Adrenal gland (tissue), 19 donors: Measurements from ENCODE around the gene SLC9A5. TPM values are rescaled to one million over a fixed set of nuclear protein-coding genes. Genes with fewer than 3 reads are reported as not detected.
A peak's percentile ranks its signal among the peaks of the same experiment; 100 is the strongest.

Experiments used
- DNase-seq, 7 donors: peaks; one replicate each; pipeline ENCODE4 v3.0.0-alpha.2; 2019 to 2020
- H3K27ac ChIP-seq, 5 donors: fragments of 200-600 bp; sonication (generic) in 4 of 5; 1 replicate in 3 of 5; 2 replicates in 2 of 5; pipeline versions ENCODE4 v1.5.1 to v1.8.0; 2016 to 2020; ENCODE audit warnings: mild to moderate bottlenecking in 1 of 5
- H3K27me3 ChIP-seq: fragments of 200-600 bp; 2 replicates; pipeline ENCODE4 v1.8.0; 2021
- H3K36me3 ChIP-seq, 2 donors: fragments of 200-600 bp; replicated peaks in 1 of 2; 1 replicate in 1 of 2; 2 replicates in 1 of 2; pipeline versions ENCODE4 v1.5.1 to v1.8.0; 2018 to 2022
- H3K4me1 ChIP-seq, 2 donors: fragments of 200-600 bp; replicated peaks in 1 of 2; 1 replicate in 1 of 2; 2 replicates in 1 of 2; pipeline versions ENCODE4 v1.5.1 to v1.8.0; 2018 to 2021
- H3K4me3 ChIP-seq, 4 donors: fragments of 200-600 bp; sonication (generic) in 3 of 4; one replicate each; pipeline ENCODE4 v1.5.1; 2016 to 2018
- H3K9me3 ChIP-seq, 3 donors: fragments of 200-600 bp; sonication (generic) in 1 of 3; replicated peaks in 1 of 3; 1 replicate in 2 of 3; 2 replicates in 1 of 3; pipeline versions ENCODE4 v1.5.1 to v1.8.0; 2016 to 2021
- CTCF ChIP-seq, 6 experiments: fragments of 450-650 bp in 4 of 6; fragments of 200-600 bp in 2 of 6; sonication (generic) in 1 of 6; IDR thresholded peaks; 1 replicate in 5 of 6; 2 replicates in 1 of 6; pipeline versions ENCODE4 v1.5.1 to v1.8.0; 2016 to 2021; ENCODE audit warnings: antibody characterized with exemption in 6 of 6, mild to moderate bottlenecking in 2 of 6, moderate library complexity in 1 of 6
- POLR2A ChIP-seq, 2 donors: fragments of 450-650 bp; IDR thresholded peaks; one replicate each; pipeline ENCODE4 v1.6.1; 2017; ENCODE audit warnings: antibody characterized with exemption in 2 of 2, mild to moderate bottlenecking in 2 of 2, moderate library complexity in 1 of 2
- WGBS, 4 donors: extraction: QIAGEN DNeasy Blood & Tissue Kit in 2 of 4; methylation state at CpG; one replicate each; pipeline versions ENCODE4 v1.1.5 to v1.1.7; 2013 to 2017; 5-methylcytosine and 5-hydroxymethylcytosine counted together
- intact Hi-C, 2 donors: fragments of 100-400 bp; cut with DNase I; formaldehyde crosslinking; loops; one replicate each; pipeline versions ENCODE4 v1.14.1 to v1.15.0; 2022 to 2023
- long read RNA-seq, 10 donors: library from polyadenylated mRNA in 3 of 10; unstranded in 2 of 10; stranded (forward) in 1 of 10; transcript quantifications; one replicate each; pipeline ENCODE4 v2.0.0 and lab custom pipeline, GENCODE V29; 2021 to 2026
- polyA plus RNA-seq, 3 donors: library from polyadenylated mRNA; stranded (reverse); fragments of 200-250 nt in 2 of 3; fragments of 350-450 nt in 1 of 3; fragmentation: Illumina TruSeq in 1 of 3; extraction: RNeasy Lipid Tissue Mini Kit (QIAGEN cat#74804) in 1 of 3; gene quantifications; one replicate each; pipeline ENCODE4 v1.2.3, GENCODE V29; 2013 to 2014
- total RNA-seq, 9 donors: library from RNA; depleted of rRNA in 4 of 9; stranded (reverse); fragments of >200 nt in 4 of 9; fragments of 120-200 nt in 1 of 9; fragmentation: NEBNext Ultra II Directional in 1 of 9; extraction: Animal tissue kit (Norgen Biotek cat#: 25700) in 1 of 9; gene quantifications; one replicate each; pipeline versions ENCODE4 v1.1.0 to v1.2.4, GENCODE V29; 2013 to 2023
- donor health status: healthy with polysubstance abuse.
- donor health status: Bipolar disorder and iron deficiency.
- donor health status: DM: yes; HTN: yes; CAD: no.
- donor health status: DM: no; HTN: no; CAD: no.
- donor health status: DM: no; HTN: no; CAD: no.
- donor health status: DM: yes; HTN: yes; CAD: no.

The SLC9A5 gene
- total RNA-seq (1 to 10 TPM in 3 of 9 donors, under 1 TPM in 5, not detected in 1; 0.09 to 2.1 (median 0.62) TPM), polyA plus RNA-seq (1 to 10 TPM in 2 of 3 donors, under 1 TPM in 1; 0.20 to 2.8 (median 2.7) TPM)
- long read RNA-seq, donor 1, partial matches to known transcripts = 20 of 20 reads
- long read RNA-seq, donor 1, other reads (novel, unspliced or antisense) = 0 of 20 reads
- long read RNA-seq, donor 2 = 0 reads
- long read RNA-seq, donor 3 = 0 reads
- long read RNA-seq, donor 4 = 0 reads
- long read RNA-seq, donor 5, partial matches to known transcripts = 1 of 5 reads
- long read RNA-seq, donor 5, other reads (novel, unspliced or antisense) = 3 of 5 reads
- long read RNA-seq, donor 6 = 0 reads
- long read RNA-seq, donor 7 = 0 reads
- long read RNA-seq, donor 8 = 0 reads
- long read RNA-seq, donor 9 = 0 reads
- long read RNA-seq, donor 10 = 0 reads

GRCh38 chr16:67248401-67249177, at the start of gene SLC9A5:
SLC9A5 (plus strand) TSS chr16:67248979; CDS start chr16:67249015, 36 bp downstream.
- 0 to 1% (median 1%) methylated on average over 22 to 75 of the region's 75 CpGs for WGBS, 4 donors
- TF ChIP-seq POLR2A (IDR thresholded peaks at IDR 0.05) (no peak), CTCF (IDR thresholded peaks at IDR 0.05) (peak in 2 of 6 experiments; percentile 25 to 26)
- intact Hi-C loops = no loop called here
- DNase-seq = peak in 3 of 7 donors; percentile 25 to 44 (median 25)
- H3K4me3 ChIP-seq = peak within 1 kb of the TSS in 2 of 4 donors; percentile 18 to 89
- H3K4me1 ChIP-seq = peaks cover 35 to 40% of the 10 kb centered on the region in 2 donors
- peaks cover 5% of the 10 kb centered on the region for H3K27me3 ChIP-seq
- H3K9me3 ChIP-seq = no peaks in the 10 kb centered on the region
- no peaks in the 10 kb centered on the region for H3K36me3 ChIP-seq
- H3K27ac ChIP-seq = no peak within 1 kb of the TSS

GRCh38 chr16:67199011-67199807, 49.6 kb upstream of the SLC9A5 start, which contains the start of gene ELMO3:
ELMO3 (plus strand) TSS chr16:67199131; CDS start chr16:67199327, 196 bp downstream.
- 38 to 49% (median 45%) methylated on average over 26 to 61 of the region's 61 CpGs for WGBS, 4 donors
- H3K27ac ChIP-seq = peak within 1 kb of the TSS in 2 of 5 donors; percentile 33 to 45

GRCh38 chr16:67199808-67200198, 49.0 kb upstream of the SLC9A5 start:
- peak in 1 of 6 experiments; percentile 9 for TF ChIP-seq CTCF (IDR thresholded peaks at IDR 0.05)
- TF ChIP-seq POLR2A (IDR thresholded peaks at IDR 0.05) = no peak
- Histone ChIP-seq H3K4me3 (no peak overlapping the region), H3K27me3 (no peaks in the 10 kb centered on the region), H3K36me3 (peaks cover 0 to 49% of the 10 kb centered on the region in 2 donors), H3K27ac (no peak overlapping the region), H3K4me1 (peaks cover 0 to 5% of the 10 kb centered on the region in 2 donors), H3K9me3 (no peaks in the 10 kb centered on the region)
- WGBS, 4 donors = 29 to 67% (median 42%) methylated on average over 14 to 22 of the region's 22 CpGs
- intact Hi-C loops = no loop called here
- DNase-seq = no peak

More at GRCh38 chr16:67199011-67199807, 49.6 kb upstream of the SLC9A5 start, which contains the start of gene ELMO3:
- DNase-seq = no peak
- Histone ChIP-seq H3K4me3 (peak within 1 kb of the TSS in 1 of 4 donors; percentile 32), H3K4me1 (peaks cover 0 to 5% of the 10 kb centered on the region in 2 donors), H3K27me3 (no peaks in the 10 kb centered on the region), H3K9me3 (no peaks in the 10 kb centered on the region), H3K36me3 (peaks cover 0 to 55% of the 10 kb centered on the region in 2 donors)
- TF ChIP-seq POLR2A (IDR thresholded peaks at IDR 0.05) = no peak
- peak in 3 of 6 experiments; percentile 14 to 53 (median 28) for TF ChIP-seq CTCF (IDR thresholded peaks at IDR 0.05)
- intact Hi-C loops = no loop called here
